H9 (cell line): ENCODE measurements around the gene INTS4. TPM values are rescaled to one million over a fixed set of nuclear protein-coding genes. Genes with fewer than 3 reads are reported as not detected.
"Not testable (repeated sequence)": the region's sequence is repeated elsewhere in the genome, so short reads cannot be mapped to it uniquely, and the experiment has no call there.

Experiments
- DNase-seq: peaks from one replicate; pipeline ENCODE4 v3.0.0-alpha.2; 2017
- H2AFZ ChIP-seq: one replicate; pipeline ENCODE4 v1.6.1; 2013; ENCODE audit warnings: mild to moderate bottlenecking, low read length, control low read depth, moderate library complexity
- H2AK5ac ChIP-seq: 2 replicates; pipeline ENCODE4 v1.6.1; 2013; ENCODE audit warnings: low read length, control low read depth, mixed read lengths; ENCODE audit not compliant: insufficient read length
- H2BK120ac ChIP-seq: one replicate; pipeline ENCODE4 v1.6.1; 2013; ENCODE audit warnings: low read depth, mild to moderate bottlenecking, low read length, control low read depth, inconsistent platforms; ENCODE audit not compliant: poor library complexity, severe bottlenecking
- H2BK12ac ChIP-seq: 2 replicates; pipeline ENCODE4 v1.6.1; 2013; ENCODE audit warnings: low read length, control low read depth, mixed read lengths, low read depth; ENCODE audit not compliant: insufficient read length
- H2BK15ac ChIP-seq: 2 replicates; pipeline ENCODE4 v1.6.1; 2013; ENCODE audit warnings: low read depth, low read length, control low read depth
- H2BK20ac ChIP-seq: one replicate; pipeline ENCODE4 v1.6.1; 2013; ENCODE audit warnings: low read depth, mild to moderate bottlenecking, low read length, control low read depth, inconsistent platforms; ENCODE audit not compliant: poor library complexity, severe bottlenecking
- H2BK5ac ChIP-seq: 2 replicates; pipeline ENCODE4 v1.6.1; 2013; ENCODE audit warnings: low read length, control low read depth, mixed read lengths; ENCODE audit not compliant: insufficient read length
- H3K14ac ChIP-seq: 2 replicates; pipeline ENCODE4 v1.6.1; 2013; ENCODE audit warnings: low read length, control low read depth; ENCODE audit not compliant: insufficient read depth
- H3K18ac ChIP-seq: 2 replicates; pipeline ENCODE4 v1.6.1; 2013; ENCODE audit warnings: low read depth, mild to moderate bottlenecking, mixed read lengths, low read length, control low read depth; ENCODE audit not compliant: insufficient read length
- H3K23ac ChIP-seq: 2 replicates; pipeline ENCODE4 v1.6.1; 2013; ENCODE audit warnings: low read length, control low read depth, mixed read lengths, low read depth; ENCODE audit not compliant: insufficient read length
- H3K23me2 ChIP-seq: 2 replicates; pipeline ENCODE4 v1.6.1; 2013; ENCODE audit warnings: low read depth, mild to moderate bottlenecking, mixed read lengths, low read length, control low read depth; ENCODE audit not compliant: insufficient read length, poor library complexity, severe bottlenecking
- H3K27ac ChIP-seq: 2 replicates; pipeline ENCODE4 v1.5.1; 2013; ENCODE audit warnings: low read length, control low read depth, mixed read lengths, low read depth; ENCODE audit not compliant: insufficient read length
- H3K27me3 ChIP-seq: 2 replicates; pipeline ENCODE4 v1.6.1; 2013; ENCODE audit warnings: low read length, control low read depth, inconsistent platforms; ENCODE audit not compliant: insufficient read depth
- H3K4ac ChIP-seq: 2 replicates; pipeline ENCODE4 v1.6.1; 2013; ENCODE audit warnings: low read depth, mild to moderate bottlenecking, control low read depth, inconsistent platforms, low read length, moderate library complexity
- H3K4me1 ChIP-seq: 2 replicates; pipeline ENCODE4 v1.6.1; 2013; ENCODE audit warnings: low read length, control low read depth, inconsistent platforms; ENCODE audit not compliant: insufficient read depth
- H3K4me2 ChIP-seq: 2 replicates; pipeline ENCODE4 v1.6.1; 2013; ENCODE audit warnings: low read length, control low read depth, mixed read lengths; ENCODE audit not compliant: insufficient read length, insufficient read depth
- H3K56ac ChIP-seq: 2 replicates; pipeline ENCODE4 v1.6.1; 2013; ENCODE audit warnings: low read depth, mild to moderate bottlenecking, mixed read lengths, low read length, control low read depth; ENCODE audit not compliant: insufficient read length
- H3K79me1 ChIP-seq: 2 replicates; pipeline ENCODE4 v1.6.1; 2013; ENCODE audit warnings: low read depth, mild to moderate bottlenecking, moderate library complexity, low read length, control low read depth, inconsistent platforms; ENCODE audit not compliant: insufficient read depth, poor library complexity, severe bottlenecking
- H3K79me2 ChIP-seq: 2 replicates; pipeline ENCODE4 v1.6.1; 2013; ENCODE audit warnings: low read length, control low read depth, inconsistent platforms; ENCODE audit not compliant: insufficient read depth
- H3K9ac ChIP-seq: 2 replicates; pipeline ENCODE4 v1.6.1; 2013; ENCODE audit warnings: low read length, control low read depth, mixed read lengths; ENCODE audit not compliant: insufficient read length; ENCODE audit errors: extremely low read depth
- H3K9me3 ChIP-seq: one replicate; pipeline ENCODE4 v1.6.1; 2013; ENCODE audit warnings: low read depth, low read length, inconsistent platforms; ENCODE audit not compliant: control insufficient read depth
- H3T11ph ChIP-seq: one replicate; pipeline ENCODE4 v1.6.1; 2013; ENCODE audit warnings: mild to moderate bottlenecking, low read length, control low read depth, inconsistent platforms
- H4K20me1 ChIP-seq: one replicate; pipeline ENCODE4 v1.6.1; 2013; ENCODE audit not compliant: control insufficient read depth, insufficient read length, insufficient read depth
- H4K5ac ChIP-seq: 2 replicates; pipeline ENCODE4 v1.6.1; 2013; ENCODE audit warnings: low read depth, mild to moderate bottlenecking, mixed read lengths, low read length, control low read depth; ENCODE audit not compliant: insufficient read length
- H4K8ac ChIP-seq: replicated peaks from 2 replicates; pipeline ENCODE4 v1.6.1; 2013; ENCODE audit warnings: low read length, control low read depth, mixed read lengths, low read depth; ENCODE audit not compliant: insufficient read length
- H4K91ac ChIP-seq: 2 replicates; pipeline ENCODE4 v1.6.1; 2013; ENCODE audit warnings: low read depth, mild to moderate bottlenecking, moderate library complexity, mixed read lengths, low read length, control low read depth; ENCODE audit not compliant: insufficient read length
- H3K27ac Mint-ChIP-seq, 3 experiments: 2 replicates in 2 of 3; 3 replicates in 1 of 3; pipeline ENCODE4 v1.8.0; 2020 to 2021; ENCODE audit warnings: mixed read lengths in 3 of 3, mild to moderate bottlenecking in 1 of 3, moderate library complexity in 1 of 3
- H3K27me3 Mint-ChIP-seq: 2 replicates; pipeline ENCODE4 v1.8.0; 2021; ENCODE audit warnings: low read depth, mild to moderate bottlenecking, moderate library complexity, mixed read lengths
- H3K36me3 Mint-ChIP-seq, 3 experiments: 2 replicates in 2 of 3; 3 replicates in 1 of 3; pipeline ENCODE4 v1.8.0; 2020 to 2021; ENCODE audit warnings: low read depth in 3 of 3, mixed read lengths in 3 of 3; ENCODE audit not compliant: insufficient read depth in 1 of 3
- H3K4me1 Mint-ChIP-seq, 2 experiments: 2 replicates each; pipeline ENCODE4 v1.8.0; 2020; ENCODE audit warnings: mixed read lengths in 2 of 2
- H3K4me3 Mint-ChIP-seq, 2 experiments: 2 replicates in 1 of 2; 3 replicates in 1 of 2; pipeline ENCODE4 v1.8.0; 2020 to 2021; ENCODE audit warnings: mild to moderate bottlenecking in 2 of 2, mixed read lengths in 2 of 2, moderate library complexity in 1 of 2
- H3K9me3 Mint-ChIP-seq, 2 experiments: 2 replicates in 1 of 2; 3 replicates in 1 of 2; pipeline ENCODE4 v1.8.0; 2020; ENCODE audit warnings: mild to moderate bottlenecking in 2 of 2, mixed read lengths in 2 of 2, moderate library complexity in 1 of 2
- WGBS: extraction: QIAGEN DNeasy Blood & Tissue Kit; methylation state at CpG from one replicate; pipeline ENCODE4 v1.1.7; 2013; ENCODE audit warnings: missing lambda C conversion rate, low lambda C conversion rate, mixed read lengths; ENCODE audit not compliant: insufficient read length; ENCODE audit errors: extremely low coverage; 5-methylcytosine and 5-hydroxymethylcytosine counted together
- total RNA-seq: library from RNA; stranded (reverse); gene quantifications from 2 replicates; pipeline ENCODE4 v1.2.1, GENCODE V29; 2021

The INTS4 gene
- total RNA-seq, 1 experiment from 2014 or later: 38.6 TPM

- not testable (repeated sequence) for DNase-seq
These were observed 51.2 kb downstream of the INTS4 start for GRCh38 chr11:77943296-77943695.

GRCh38 chr11:77942465-77942864 is 52.0 kb downstream of the INTS4 start:
- not testable (repeated sequence) for H2BK20ac ChIP-seq, H2BK12ac ChIP-seq, H3K27ac Mint-ChIP-seq, H3K27ac ChIP-seq, H2BK5ac ChIP-seq, H4K91ac ChIP-seq, H2BK120ac ChIP-seq, H2AFZ ChIP-seq, H3K36me3 Mint-ChIP-seq, H3K4me2 ChIP-seq, H3K9ac ChIP-seq, H3T11ph ChIP-seq, H3K23me2 ChIP-seq, DNase-seq, H3K79me2 ChIP-seq, H2AK5ac ChIP-seq, H4K20me1 ChIP-seq, H3K4me1 Mint-ChIP-seq, H3K9me3 Mint-ChIP-seq, H3K9me3 ChIP-seq, H3K14ac ChIP-seq, H3K56ac ChIP-seq, H4K8ac ChIP-seq, H4K5ac ChIP-seq, H3K27me3 ChIP-seq, H3K23ac ChIP-seq, H3K4ac ChIP-seq, H3K27me3 Mint-ChIP-seq, H3K4me1 ChIP-seq, H3K4me3 Mint-ChIP-seq, H3K79me1 ChIP-seq, H2BK15ac ChIP-seq, H3K18ac ChIP-seq

More at GRCh38 chr11:77943296-77943695, 51.2 kb downstream of the INTS4 start:
- not testable (repeated sequence) for H3K18ac ChIP-seq, H3K9me3 ChIP-seq, H3K56ac ChIP-seq, H3K4ac ChIP-seq, H3K23ac ChIP-seq, H3K4me2 ChIP-seq, H3K23me2 ChIP-seq, H3T11ph ChIP-seq, H2AFZ ChIP-seq, H3K27ac ChIP-seq, H2BK15ac ChIP-seq, H4K5ac ChIP-seq, H2BK120ac ChIP-seq, H4K20me1 ChIP-seq, H3K27me3 ChIP-seq, H4K91ac ChIP-seq, H3K27ac Mint-ChIP-seq, H2AK5ac ChIP-seq, H3K4me1 ChIP-seq, H3K79me1 ChIP-seq, H3K4me1 Mint-ChIP-seq, H3K4me3 Mint-ChIP-seq, H3K27me3 Mint-ChIP-seq, H3K79me2 ChIP-seq, H4K8ac ChIP-seq, H3K36me3 Mint-ChIP-seq, H2BK5ac ChIP-seq, H2BK20ac ChIP-seq, H3K9me3 Mint-ChIP-seq, H2BK12ac ChIP-seq, H3K14ac ChIP-seq, H3K9ac ChIP-seq
- WGBS: no CpG with 5 or more reads among the region's 1 CpG
